Measurements from ENCODE around the gene ARFGAP2.

Gene ARFGAP2

GRCh38 chr11:47149782-47150181 is 26.9 kb downstream of the ARFGAP2 start:
- DNase-seq (ENCODE audit: low read depth in 1 of 2, low spot score in 1 of 2), result no peak
- TF ChIP-seq SPI1 (IDR thresholded peaks at IDR 0.05; ENCODE audit: borderline replicate concordance, low read depth), result no peak
- TF ChIP-seq GABPA (IDR thresholded peaks at IDR 0.05; ENCODE audit: low read depth), result no peak
- TF ChIP-seq CTCF (IDR thresholded peaks at IDR 0.05; ENCODE audit: insufficient read depth, low read length), result no peak
- TF ChIP-seq POLR2AphosphoS5 (IDR thresholded peaks at IDR 0.05; ENCODE audit: low read depth), result no peak
- no peak for TF ChIP-seq REST (IDR thresholded peaks at IDR 0.05; ENCODE audit: insufficient replicate concordance, low read depth)
- H3K27ac ChIP-seq (replicated peaks), result no peak overlapping the region
- no peak overlapping the region for H3K4me3 ChIP-seq (replicated peaks; ENCODE audit: insufficient read depth, low read length)
- no peaks in the 10 kb centered on the region for H3K27me3 ChIP-seq (ENCODE audit: insufficient read depth, poor library complexity, severe bottlenecking)

GRCh38 chr11:47148903-47149531 is 27.7 kb downstream of the ARFGAP2 start:
- no peak overlapping the region for H3K4me3 ChIP-seq (replicated peaks; ENCODE audit: insufficient read depth, low read length)
- H3K27ac ChIP-seq (replicated peaks), result no peak overlapping the region
- H3K27me3 ChIP-seq (ENCODE audit: insufficient read depth, poor library complexity, severe bottlenecking), result no peaks in the 10 kb centered on the region
- no peak for DNase-seq (ENCODE audit: low read depth in 1 of 2, low spot score in 1 of 2)
- no peak for TF ChIP-seq CTCF (IDR thresholded peaks at IDR 0.05; ENCODE audit: insufficient read depth, low read length)

- DNase-seq (ENCODE audit: low read depth in 1 of 2, low spot score in 1 of 2), result no peak
- Histone ChIP-seq H3K27me3 (ENCODE audit: insufficient read depth, poor library complexity, severe bottlenecking) (no peaks in the 10 kb centered on the region), H3K27ac (replicated peaks) (no peak overlapping the region), H3K4me3 (replicated peaks; ENCODE audit: insufficient read depth, low read length) (no peak overlapping the region)
- TF ChIP-seq GABPA (IDR thresholded peaks at IDR 0.05; ENCODE audit: low read depth) (no peak), SPI1 (IDR thresholded peaks at IDR 0.05; ENCODE audit: borderline replicate concordance, low read depth) (no peak), REST (IDR thresholded peaks at IDR 0.05; ENCODE audit: insufficient replicate concordance, low read depth) (no peak)
Observed at GRCh38 chr11:47148270-47148669, 28.4 kb downstream of the ARFGAP2 start.

- H3K4me3 ChIP-seq (replicated peaks; ENCODE audit: insufficient read depth, low read length), result no peak overlapping the region
- H3K27ac ChIP-seq (replicated peaks), result no peak overlapping the region
- H3K27me3 ChIP-seq (ENCODE audit: insufficient read depth, poor library complexity, severe bottlenecking), result no peaks in the 10 kb centered on the region
- TF ChIP-seq POLR2AphosphoS5 (IDR thresholded peaks at IDR 0.05; ENCODE audit: low read depth), result no peak
- DNase-seq (ENCODE audit: low read depth in 1 of 2, low spot score in 1 of 2), result no peak
Observed at GRCh38 chr11:47147681-47148080, 29.0 kb downstream of the ARFGAP2 start.

- H3K27me3 ChIP-seq (ENCODE audit: insufficient read depth, poor library complexity, severe bottlenecking), result no peaks in the 10 kb centered on the region
- H3K27ac ChIP-seq (replicated peaks), result no peak overlapping the region
- DNase-seq (ENCODE audit: low read depth in 1 of 2, low spot score in 1 of 2), result no peak
- H3K4me3 ChIP-seq (replicated peaks; ENCODE audit: insufficient read depth, low read length), result no peak overlapping the region
- no peak for TF ChIP-seq REST (IDR thresholded peaks at IDR 0.05; ENCODE audit: insufficient replicate concordance, low read depth)
- TF ChIP-seq POLR2AphosphoS5 (IDR thresholded peaks at IDR 0.05; ENCODE audit: low read depth), result no peak
- no peak for TF ChIP-seq GABPA (IDR thresholded peaks at IDR 0.05; ENCODE audit: low read depth)
- no peak for TF ChIP-seq SPI1 (IDR thresholded peaks at IDR 0.05; ENCODE audit: borderline replicate concordance, low read depth)
- TF ChIP-seq CTCF (IDR thresholded peaks at IDR 0.05; ENCODE audit: insufficient read depth, low read length), result no peak
Observed at GRCh38 chr11:47147250-47147649, 29.4 kb downstream of the ARFGAP2 start.

Data from HL-60 (cell line).